Suprapubic skin (tissue), 4 donors: ENCODE measurements around the gene ABCA9. TPM values are rescaled to one million over a fixed set of nuclear protein-coding genes. Genes with fewer than 3 reads are reported as not detected.

ENCODE experiments used
- DNase-seq, 2 donors: peaks; one replicate each; pipeline ENCODE4 v3.0.0-alpha.2; 2019; ENCODE audit warnings: low spot score in 2 of 2
- H3K27ac ChIP-seq: fragments of 200-600 bp; sonication (generic); one replicate; pipeline ENCODE4 v1.5.1; 2019
- H3K27me3 ChIP-seq: fragments of 200-600 bp; sonication (generic); one replicate; pipeline ENCODE4 v1.5.1; 2019
- H3K36me3 ChIP-seq: fragments of 200-600 bp; sonication (generic); one replicate; pipeline ENCODE4 v1.5.1; 2019
- H3K4me1 ChIP-seq: fragments of 200-600 bp; sonication (generic); one replicate; pipeline ENCODE4 v1.5.1; 2019
- H3K4me3 ChIP-seq: fragments of 200-600 bp; sonication (generic); one replicate; pipeline ENCODE4 v1.5.1; 2019; ENCODE audit warnings: mild to moderate bottlenecking
- H3K9me3 ChIP-seq: fragments of 200-600 bp; sonication (generic); one replicate; pipeline ENCODE4 v1.5.1; 2019
- EP300 ChIP-seq: sonication (generic); formaldehyde crosslinking; IDR thresholded peaks from one replicate; pipeline ENCODE4 v1.6.1; 2017; ENCODE audit warnings: antibody characterized with exemption
- POLR2A ChIP-seq, 2 donors: fragments of 450-650 bp; IDR thresholded peaks; one replicate each; pipeline ENCODE4 v1.6.1; 2017; ENCODE audit warnings: antibody characterized with exemption in 2 of 2, mild to moderate bottlenecking in 2 of 2, moderate library complexity in 2 of 2
- POLR2AphosphoS5 ChIP-seq, 3 donors: sonication (generic); formaldehyde crosslinking; IDR thresholded peaks; one replicate each; pipeline ENCODE4 v1.6.1; 2017; ENCODE audit warnings: antibody characterized with exemption in 3 of 3
- WGBS: methylation state at CpG from one replicate; pipeline ENCODE4 v1.1.5; 2018; 5-methylcytosine and 5-hydroxymethylcytosine counted together
- total RNA-seq, 4 donors: library from RNA; depleted of rRNA; stranded (reverse); fragments of >200 nt; gene quantifications; one replicate each; pipeline ENCODE4 v1.1.0, GENCODE V29; 2016
- TF ChIP-seq, protein P1 (sequence below), 2 donors: fragments of 200-600 bp in 1 of 2; fragments of 450-650 bp in 1 of 2; sonication (generic) in 1 of 2; IDR thresholded peaks; one replicate each; pipeline ENCODE4 v1.5.1; 2016 to 2019; ENCODE audit warnings: antibody characterized with exemption in 2 of 2, mild to moderate bottlenecking in 1 of 2, moderate library complexity in 1 of 2

Gene ABCA9
- total RNA-seq, 4 donors from 2014 or later = 1.7 to 69.0 (median 6.0) TPM

DNA sequence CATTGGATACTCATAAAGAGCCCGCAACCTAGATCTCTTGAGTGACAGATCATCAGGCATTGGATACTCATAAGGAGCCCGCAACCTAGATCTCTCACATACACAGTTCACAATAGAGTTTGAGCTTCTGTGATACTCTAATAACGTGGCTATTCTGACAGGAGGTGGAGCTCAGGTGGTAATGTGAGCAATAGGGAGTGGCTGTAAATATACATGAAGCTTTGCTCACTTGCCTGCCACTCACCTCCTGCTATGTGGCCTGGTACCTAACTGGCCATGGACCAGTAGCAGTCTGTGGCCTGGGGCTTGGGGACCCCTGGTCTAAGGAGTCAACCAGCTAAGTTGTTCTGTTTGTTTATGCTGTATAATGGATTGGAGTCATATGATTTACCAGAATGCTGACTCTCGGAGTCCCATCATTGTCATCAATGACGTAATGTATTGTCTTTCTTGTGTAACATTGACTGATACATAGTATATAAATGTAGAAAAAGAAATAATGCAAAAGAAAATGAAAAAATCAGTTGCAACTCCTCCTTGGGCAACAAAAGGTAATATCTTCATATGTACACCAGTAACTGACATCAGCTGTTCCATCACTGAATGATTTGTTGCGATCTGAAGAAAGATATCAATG, 17.5 kb downstream of the ABCA9 start:
- no peak for DNase-seq
- Histone ChIP-seq H3K36me3 (peaks cover 20% of the 10 kb centered on the region), H3K27me3 (no peaks in the 10 kb centered on the region), H3K4me3 (no peak overlapping the region), H3K27ac (no peak overlapping the region), H3K9me3 (no peaks in the 10 kb centered on the region), H3K4me1 (peaks cover 2% of the 10 kb centered on the region)
- WGBS = 89% methylated on average over 6 of the region's 6 CpGs
- TF ChIP-seq, protein P1, sequence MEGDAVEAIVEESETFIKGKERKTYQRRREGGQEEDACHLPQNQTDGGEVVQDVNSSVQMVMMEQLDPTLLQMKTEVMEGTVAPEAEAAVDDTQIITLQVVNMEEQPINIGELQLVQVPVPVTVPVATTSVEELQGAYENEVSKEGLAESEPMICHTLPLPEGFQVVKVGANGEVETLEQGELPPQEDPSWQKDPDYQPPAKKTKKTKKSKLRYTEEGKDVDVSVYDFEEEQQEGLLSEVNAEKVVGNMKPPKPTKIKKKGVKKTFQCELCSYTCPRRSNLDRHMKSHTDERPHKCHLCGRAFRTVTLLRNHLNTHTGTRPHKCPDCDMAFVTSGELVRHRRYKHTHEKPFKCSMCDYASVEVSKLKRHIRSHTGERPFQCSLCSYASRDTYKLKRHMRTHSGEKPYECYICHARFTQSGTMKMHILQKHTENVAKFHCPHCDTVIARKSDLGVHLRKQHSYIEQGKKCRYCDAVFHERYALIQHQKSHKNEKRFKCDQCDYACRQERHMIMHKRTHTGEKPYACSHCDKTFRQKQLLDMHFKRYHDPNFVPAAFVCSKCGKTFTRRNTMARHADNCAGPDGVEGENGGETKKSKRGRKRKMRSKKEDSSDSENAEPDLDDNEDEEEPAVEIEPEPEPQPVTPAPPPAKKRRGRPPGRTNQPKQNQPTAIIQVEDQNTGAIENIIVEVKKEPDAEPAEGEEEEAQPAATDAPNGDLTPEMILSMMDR (IDR thresholded peaks at IDR 0.05) = no peak
- TF ChIP-seq EP300 = no peak
- no peak for TF ChIP-seq POLR2A (IDR thresholded peaks at IDR 0.05)
- no peak for TF ChIP-seq POLR2AphosphoS5 (IDR thresholded peaks at IDR 0.05)

DNA sequence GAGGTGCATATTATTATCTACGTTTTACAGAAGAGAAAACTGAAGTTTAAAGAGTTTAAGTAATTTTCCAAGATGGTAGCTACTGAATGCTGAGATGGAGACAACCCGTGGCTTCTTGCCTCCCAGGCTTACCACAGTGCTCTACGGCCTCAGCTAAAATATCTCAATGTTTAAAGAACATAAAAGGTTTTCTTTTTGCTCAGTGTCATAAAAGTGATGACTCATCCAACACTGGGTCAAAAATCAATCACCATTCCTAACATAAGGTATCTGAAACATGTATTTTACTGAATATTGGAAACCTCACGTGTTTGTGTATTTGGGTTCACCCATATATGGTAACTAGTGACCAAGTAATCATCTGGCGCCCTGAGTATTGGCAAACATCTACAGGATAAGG, 18.4 kb downstream of the ABCA9 start:
- no peak overlapping the region for H3K27ac ChIP-seq
- no peak for DNase-seq
- H3K4me3 ChIP-seq = no peak overlapping the region
- peaks cover 2% of the 10 kb centered on the region for H3K4me1 ChIP-seq
- TF ChIP-seq POLR2A (IDR thresholded peaks at IDR 0.05) (no peak), POLR2AphosphoS5 (IDR thresholded peaks at IDR 0.05) (no peak), EP300 (no peak)
- TF ChIP-seq, protein P1 (IDR thresholded peaks at IDR 0.05) = no peak
- H3K9me3 ChIP-seq = no peaks in the 10 kb centered on the region
- no peaks in the 10 kb centered on the region for H3K27me3 ChIP-seq
- 83% methylated on average over 5 of the region's 5 CpGs for WGBS
- peaks cover 20% of the 10 kb centered on the region for H3K36me3 ChIP-seq

DNA sequence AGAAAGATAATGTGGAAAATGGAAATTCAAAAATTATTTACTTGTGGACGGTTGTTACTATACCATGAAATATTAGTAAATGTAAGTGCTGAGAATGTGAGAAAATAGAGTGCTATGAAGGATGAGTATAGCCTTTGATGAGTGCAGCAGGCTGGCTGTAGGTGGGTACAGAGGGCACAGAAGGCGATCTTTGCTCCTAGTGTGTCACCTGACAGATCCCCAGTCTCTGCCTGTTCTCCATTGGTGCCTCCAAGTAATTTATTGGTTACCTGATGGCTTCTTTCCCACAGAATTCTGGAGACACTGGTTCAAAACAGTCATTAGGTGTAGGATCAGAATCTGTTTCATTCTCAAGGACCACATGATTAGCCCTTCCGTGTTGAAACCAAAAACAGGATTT, 28.9 kb downstream of the ABCA9 start:
- WGBS = 95% methylated on average over 3 of the region's 3 CpGs
- no peak for DNase-seq
- peaks cover 6% of the 10 kb centered on the region for H3K36me3 ChIP-seq
- H3K4me3 ChIP-seq = no peak overlapping the region
- TF ChIP-seq POLR2AphosphoS5 (IDR thresholded peaks at IDR 0.05) = no peak
- TF ChIP-seq, protein P1 (IDR thresholded peaks at IDR 0.05) = no peak
- TF ChIP-seq POLR2A (IDR thresholded peaks at IDR 0.05) = no peak
- no peak for TF ChIP-seq EP300
- H3K9me3 ChIP-seq = no peaks in the 10 kb centered on the region
- H3K4me1 ChIP-seq = no peaks in the 10 kb centered on the region
- no peak overlapping the region for H3K27ac ChIP-seq
- no peaks in the 10 kb centered on the region for H3K27me3 ChIP-seq

DNA sequence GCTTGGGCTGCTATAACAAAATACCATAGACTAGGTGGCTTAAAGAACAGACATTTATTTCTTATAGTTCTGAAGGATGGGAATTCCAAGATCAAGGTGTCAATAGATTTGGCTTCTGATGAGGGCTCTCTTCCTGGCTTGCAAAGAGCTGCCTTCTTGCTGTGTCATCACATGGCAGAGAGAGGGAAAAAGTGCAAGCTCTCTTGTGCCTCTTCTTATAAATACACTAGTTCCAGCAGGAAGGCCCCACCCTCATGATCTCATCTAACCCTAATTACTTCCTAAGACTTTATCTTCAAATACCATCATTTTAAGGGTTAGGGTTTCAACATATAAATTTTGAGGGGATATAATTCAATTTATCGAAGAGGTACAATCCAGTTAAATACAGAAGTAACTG, 30.6 kb downstream of the ABCA9 start:
- WGBS = 82% methylated on average over 1 of the region's 1 CpG
- TF ChIP-seq EP300 (no peak), POLR2AphosphoS5 (IDR thresholded peaks at IDR 0.05) (no peak), POLR2A (IDR thresholded peaks at IDR 0.05) (no peak)
- TF ChIP-seq, protein P1 (IDR thresholded peaks at IDR 0.05) = no peak
- Histone ChIP-seq H3K9me3 (no peaks in the 10 kb centered on the region), H3K36me3 (peaks cover 8% of the 10 kb centered on the region), H3K4me3 (no peak overlapping the region), H3K27me3 (no peaks in the 10 kb centered on the region), H3K4me1 (no peaks in the 10 kb centered on the region), H3K27ac (no peak overlapping the region)
- no peak for DNase-seq

DNA sequence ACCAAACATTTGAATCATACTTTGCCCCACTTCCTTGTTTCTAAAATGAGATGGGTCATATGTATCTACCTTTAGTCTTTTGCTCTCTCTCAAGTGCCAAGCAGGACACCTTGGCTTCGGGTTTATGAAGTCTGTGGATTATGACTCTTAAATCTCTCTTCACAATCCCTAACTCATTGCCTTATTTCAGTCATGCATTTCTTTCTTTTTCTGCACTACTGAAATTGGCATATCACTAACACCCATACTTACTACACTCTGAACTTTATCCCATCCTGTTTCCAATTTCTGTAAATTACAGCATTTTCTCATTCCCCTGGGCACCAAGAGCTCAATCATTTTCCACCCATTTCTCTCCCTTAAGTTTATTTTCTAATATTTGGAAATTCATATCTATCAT, 42.0 kb downstream of the ABCA9 start:
- Histone ChIP-seq H3K27ac (no peak overlapping the region), H3K36me3 (peaks cover 4% of the 10 kb centered on the region), H3K9me3 (no peaks in the 10 kb centered on the region), H3K4me3 (no peak overlapping the region), H3K4me1 (no peaks in the 10 kb centered on the region), H3K27me3 (no peaks in the 10 kb centered on the region)
- WGBS = 80% methylated on average over 1 of the region's 1 CpG
- no peak for TF ChIP-seq POLR2A (IDR thresholded peaks at IDR 0.05)
- no peak for DNase-seq
